Left hindlimb (tissue), 1 donor: ENCODE measurements around the gene CLCN3.
A peak's percentile ranks its signal among the peaks of the same experiment; 100 is the strongest.
"Not testable (repeated sequence)": the region's sequence is repeated elsewhere in the genome, so short reads cannot be mapped to it uniquely, and the experiment has no call there.

ENCODE experiments used
- DNase-seq: peaks from one replicate; pipeline ENCODE4 v3.0.0-alpha.2; 2018

CLCN3 gene

GRCh38 chr4:169658196-169658595, 37.8 kb downstream of the CLCN3 start:
- no peak for DNase-seq

GRCh38 chr4:169658975-169659715, 38.8 kb downstream of the CLCN3 start:
- no peak for DNase-seq

GRCh38 chr4:169659716-169660670, 39.6 kb downstream of the CLCN3 start:
- peak; percentile 74 for DNase-seq

- DNase-seq: no peak
Observed at GRCh38 chr4:169660929-169661328, 40.6 kb downstream of the CLCN3 start.

GRCh38 chr4:169661761-169662160, 41.4 kb downstream of the CLCN3 start:
- DNase-seq: no peak

- DNase-seq: no peak
Observed at GRCh38 chr4:169662206-169662605, 41.8 kb downstream of the CLCN3 start.

GRCh38 chr4:169663402-169663801, 43.0 kb downstream of the CLCN3 start:
- DNase-seq: no peak

- no peak for DNase-seq
Observed at GRCh38 chr4:169663831-169664230, 43.5 kb downstream of the CLCN3 start.

GRCh38 chr4:169664615-169665014, 44.2 kb downstream of the CLCN3 start:
- DNase-seq: no peak

GRCh38 chr4:169665046-169665737, 44.8 kb downstream of the CLCN3 start:
- DNase-seq: no peak

GRCh38 chr4:169668069-169668721, 47.8 kb downstream of the CLCN3 start:
- no peak for DNase-seq

GRCh38 chr4:169675825-169676224, 55.4 kb downstream of the CLCN3 start:
- DNase-seq: no peak

GRCh38 chr4:169677150-169677748, 56.9 kb downstream of the CLCN3 start:
- DNase-seq: no peak

- not testable (repeated sequence) for DNase-seq
Observed at GRCh38 chr4:169678486-169678885, 58.1 kb downstream of the CLCN3 start.

GRCh38 chr4:169678951-169679591, 58.7 kb downstream of the CLCN3 start:
- not testable (repeated sequence) for DNase-seq

GRCh38 chr4:169682372-169683047, 62.1 kb downstream of the CLCN3 start:
- no peak for DNase-seq

- no peak for DNase-seq
Observed at GRCh38 chr4:169689681-169690080, 69.3 kb downstream of the CLCN3 start.

- no peak for DNase-seq
Observed at GRCh38 chr4:169690787-169691186, 70.4 kb downstream of the CLCN3 start.

GRCh38 chr4:169698331-169698730, 78.0 kb downstream of the CLCN3 start:
- DNase-seq: no peak

GRCh38 chr4:169707958-169708643, 87.7 kb downstream of the CLCN3 start:
- no peak for DNase-seq

- no peak for DNase-seq
Observed at GRCh38 chr4:169715826-169716225, 95.4 kb downstream of the CLCN3 start.
